Endothelial cell of umbilical vein (primary cell): ENCODE data around the gene TYK2. TPM values are rescaled to one million over a fixed set of nuclear protein-coding genes. Genes with fewer than 3 reads are reported as not detected.
A peak's percentile ranks its signal among the peaks of the same experiment; 100 is the strongest.

Experiments
- BruUV-seq: library from RNA; stranded (reverse); fragments of 400-500 nt; replicated peaks from 2 replicates; lab custom pipeline; 2021; lab: Mats Ljungman, UMichigan
- CTCF ChIA-PET: fragments of 300-600, 350-600 bp; sonication (Branson Sonifier 250); formaldehyde crosslinking; loops from one replicate; lab custom pipeline; 2021; ENCODE audit warnings: antibody characterized with exemption, inconsistent platforms; lab: Charles Lee
- POLR2A ChIA-PET: fragments of 300-600, 350-600 bp; sonication (Branson Sonifier 250); formaldehyde crosslinking; loops from one replicate; lab custom pipeline; 2021; ENCODE audit warnings: antibody characterized with exemption, inconsistent platforms; lab: Charles Lee
- DNase-seq: peaks from one replicate; pipeline ENCODE4 v3.0.0-alpha.2; 2011; ENCODE audit warnings: low read depth, low spot score
- FAIRE-seq: peaks from 2 replicates; lab custom pipeline; 2011; peaks lifted over from hg19 to GRCh38; lab: Jason Lieb, UNC
- H2AFZ ChIP-seq: 2 replicates; pipeline ENCODE4 v1.6.0; 2012; ENCODE audit warnings: low read depth, low read length, control low read depth, inconsistent platforms
- H3K27ac ChIP-seq: 2 replicates; pipeline ENCODE4 v1.5.1; 2011; ENCODE audit warnings: low read depth, mild to moderate bottlenecking, control low read depth, low read length, moderate library complexity; ENCODE audit not compliant: insufficient read depth
- H3K27me3 ChIP-seq, 2 experiments: 2 replicates each; pipeline versions ENCODE4 v1.6.0 to v1.6.1; 2011; ENCODE audit warnings: low read length in 2 of 2, mixed read lengths in 1 of 2; ENCODE audit not compliant: control insufficient read depth in 2 of 2, insufficient read depth in 2 of 2
- H3K36me3 ChIP-seq, 2 experiments: 2 replicates in 1 of 2; 3 replicates in 1 of 2; pipeline ENCODE4 v1.5.1; 2011; ENCODE audit warnings: low read length in 2 of 2, mild to moderate bottlenecking in 1 of 2, moderate library complexity in 1 of 2; ENCODE audit not compliant: control insufficient read depth in 2 of 2, insufficient read depth in 2 of 2; ENCODE audit errors: extremely low read depth in 1 of 2
- H3K4me1 ChIP-seq: 3 replicates; pipeline ENCODE4 v1.5.1; 2011; ENCODE audit warnings: mild to moderate bottlenecking, low read length; ENCODE audit not compliant: control insufficient read depth, insufficient read depth; ENCODE audit errors: extremely low read depth
- H3K4me2 ChIP-seq: 2 replicates; pipeline ENCODE4 v1.6.1; 2011; ENCODE audit warnings: low read length, control low read depth, mixed read lengths; ENCODE audit not compliant: insufficient read depth
- H3K4me3 ChIP-seq, 3 experiments: fragments of 200-600 bp in 1 of 3; sonication (generic), shearing (Covaris generic) in 1 of 3; replicated peaks in 1 of 3; 2 replicates each; pipeline ENCODE4 v1.5.1; 2011 to 2016; ENCODE audit warnings: control low read depth in 3 of 3, low read length in 3 of 3, mild to moderate bottlenecking in 2 of 3, inconsistent platforms in 1 of 3, low read depth in 1 of 3, moderate library complexity in 1 of 3; ENCODE audit not compliant: insufficient read depth in 1 of 3
- H3K79me2 ChIP-seq: 2 replicates; pipeline ENCODE4 v1.6.0; 2012; ENCODE audit warnings: low read length, inconsistent platforms; ENCODE audit not compliant: control insufficient read depth, insufficient read depth
- H3K9ac ChIP-seq: replicated peaks from 2 replicates; pipeline ENCODE3; 2011; ENCODE audit warnings: low read length, control low read depth; ENCODE audit not compliant: insufficient read depth; ENCODE audit errors: extremely low read depth
- H3K9me1 ChIP-seq: replicated peaks from 3 replicates; pipeline ENCODE4 v1.6.0; 2011; ENCODE audit warnings: mild to moderate bottlenecking, low read length; ENCODE audit not compliant: control insufficient read depth, insufficient read depth; ENCODE audit errors: extremely low read depth
- H3K9me3 ChIP-seq: replicated peaks from 2 replicates; pipeline ENCODE4 v1.5.1; 2012; ENCODE audit warnings: low read length, inconsistent platforms; ENCODE audit not compliant: control insufficient read depth, insufficient read depth
- H4K20me1 ChIP-seq: replicated peaks from 2 replicates; pipeline ENCODE3; 2011; ENCODE audit warnings: mild to moderate bottlenecking, low read length; ENCODE audit not compliant: control insufficient read depth, insufficient read depth; ENCODE audit errors: extremely low read depth
- CTCF ChIP-seq, 2 donors: IDR thresholded peaks; 1 replicate in 1 of 2; 2 replicates in 1 of 2; pipeline ENCODE4 v1.5.1; 2011; ENCODE audit warnings: low read length in 2 of 2, mild to moderate bottlenecking in 2 of 2, moderate library complexity in 2 of 2, control low read depth in 1 of 2, inconsistent platforms in 1 of 2, low read depth in 1 of 2; ENCODE audit not compliant: insufficient read depth in 1 of 2; ENCODE audit errors: extremely low read depth in 1 of 2
- EZH2 ChIP-seq: IDR thresholded peaks from 2 replicates; pipeline ENCODE4 v1.6.1; 2012; ENCODE audit warnings: borderline replicate concordance, low read depth, mild to moderate bottlenecking, moderate library complexity, low read length, inconsistent platforms; ENCODE audit not compliant: severe bottlenecking
- FOS ChIP-seq: IDR thresholded peaks from 2 replicates; pipeline ENCODE4 v1.6.1; 2011; ENCODE audit warnings: mild to moderate bottlenecking, low read length, moderate library complexity, borderline replicate concordance; ENCODE audit not compliant: insufficient read depth
- GATA2 ChIP-seq: IDR thresholded peaks from 2 replicates; pipeline ENCODE4 v1.7.0; 2011; ENCODE audit warnings: low read depth, mild to moderate bottlenecking, moderate library complexity, mixed read lengths, low read length; ENCODE audit not compliant: insufficient read length, insufficient read depth
- JUN ChIP-seq: IDR thresholded peaks from 2 replicates; pipeline ENCODE4 v1.6.1; 2011; ENCODE audit warnings: borderline replicate concordance, low read depth; ENCODE audit not compliant: insufficient read length, insufficient read depth
- MAX ChIP-seq: IDR thresholded peaks from 2 replicates; pipeline ENCODE4 v1.6.1; 2011; ENCODE audit not compliant: insufficient read depth, insufficient read length
- MYC ChIP-seq: IDR thresholded peaks from one replicate; pipeline ENCODE4 v1.6.1; 2011; ENCODE audit warnings: mild to moderate bottlenecking, low read depth, low read length
- POLR2A ChIP-seq: IDR thresholded peaks from 2 replicates; pipeline ENCODE4 v1.6.1; 2012; ENCODE audit warnings: low read depth, mild to moderate bottlenecking, control low read depth, low read length
- POLR2AphosphoS5 ChIP-seq: IDR thresholded peaks from 2 replicates; pipeline ENCODE4 v1.6.1; 2012; ENCODE audit warnings: low read depth, mild to moderate bottlenecking, control low read depth, low read length, moderate library complexity; ENCODE audit not compliant: insufficient read depth
- dilution Hi-C: fragments of 300-500 bp; cut with MboI; formaldehyde crosslinking; loops from one replicate; pipeline ENCODE4 v1.15.0; 2019; ENCODE audit warnings: low sequenced_read_pairs; ENCODE audit not compliant: extremely low pct_ligation_motif_present
- intact Hi-C: fragments of 100-400 bp; cut with micrococcal nuclease; formaldehyde crosslinking; loops from one replicate; pipeline ENCODE4 v1.10.0; 2022
- polyA plus RNA-seq, 4 experiments: library from polyadenylated mRNA; depleted of rRNA in 3 of 4; stranded (reverse) in 3 of 4; unstranded in 1 of 4; fragments of >200 nt; gene quantifications; 2 replicates each; pipeline versions ENCODE4 v1.2.1 to v1.2.3, GENCODE V29; 2011 to 2012; ENCODE audit warnings: missing spikeins in 1 of 4
- total RNA-seq: library from RNA; stranded (reverse); gene quantifications from 2 replicates; pipeline ENCODE4 v1.2.3, GENCODE V29; 2021

TYK2 gene
- total and polyA plus RNA-seq, 2 donors (not counting 3 experiments of a cell fraction or from before 2014, with no cell fraction given) = 92.9 to 138 TPM

- no peaks in the 10 kb centered on the region for H3K9me1 ChIP-seq
- no TSS peak for BruUV-seq
- no peaks in the 10 kb centered on the region for H4K20me1 ChIP-seq
- H3K9ac ChIP-seq = peak within 1 kb of the TSS; percentile 95
- peak within 1 kb of the TSS; percentile 78 for H3K27ac ChIP-seq
- no peaks in the 10 kb centered on the region for H3K9me3 ChIP-seq
- H3K27me3 ChIP-seq = no peaks in the 10 kb centered on the region
- POLR2A ChIA-PET = interaction anchor here (0.5 to 2.2 kb wide), 8 partner anchors 10 to 227 kb away, joined by 3 to 13 read pairs (median 4); partner anchors contain the start of genes ICAM1, PPAN and TYK2
- peaks cover 3 to 13% of the 10 kb centered on the region in 2 experiments for H3K36me3 ChIP-seq
- dilution Hi-C loops (no loop called here), intact Hi-C loops (loop anchor here (1.0 to 5.0 kb wide), 3 partner anchors 16 to 81 kb away; partner anchors contain the start of genes FDX2 and MRPL4)
- peak within 1 kb of the TSS; percentile 31 to 71 (median 47) for H3K4me3 ChIP-seq
- DNase-seq (peak; percentile 97), FAIRE-seq (peak; percentile 99)
- peak within 1 kb of the TSS; percentile 49 for H2AFZ ChIP-seq
- TF ChIP-seq FOS (peak; percentile 14), JUN (no peak), POLR2A (peak; percentile 83), CTCF (IDR thresholded peaks at IDR 0.05; ENCODE audit: extremely low read depth in 1 of 2, insufficient read depth in 1 of 2, low read depth in 1 of 2, low read length in 2 of 2) (no peak), EZH2 (no peak), GATA2 (no peak), MYC (peak; percentile 4), MAX (no peak), POLR2AphosphoS5 (peak; percentile 65)
- CTCF ChIA-PET = interaction anchor here (0.6 to 3.5 kb wide), 9 partner anchors 12 to 83 kb away, joined by 3 to 23 read pairs (median 6); partner anchors contain the start of gene ICAM1
- peaks cover 23% of the 10 kb centered on the region for H3K79me2 ChIP-seq
- peaks cover 16% of the 10 kb centered on the region for H3K4me1 ChIP-seq
- peak within 1 kb of the TSS; percentile 64 for H3K4me2 ChIP-seq
These were observed 47.2 kb downstream of the TYK2 start, which contains the start of gene RAVER1 for GRCh38 chr19:10332965-10333757. TSS of gene RAVER1 (minus strand) at chr19:10333529. CDS start at chr19:10333507, 22 bp downstream.
